GM03348 (cell line): ENCODE measurements around the gene MRPL38.

Experiments used
- DNase-seq: peaks from one replicate; pipeline ENCODE4 v3.0.0; 2012; ENCODE audit warnings: low spot score

The MRPL38 gene

DNA sequence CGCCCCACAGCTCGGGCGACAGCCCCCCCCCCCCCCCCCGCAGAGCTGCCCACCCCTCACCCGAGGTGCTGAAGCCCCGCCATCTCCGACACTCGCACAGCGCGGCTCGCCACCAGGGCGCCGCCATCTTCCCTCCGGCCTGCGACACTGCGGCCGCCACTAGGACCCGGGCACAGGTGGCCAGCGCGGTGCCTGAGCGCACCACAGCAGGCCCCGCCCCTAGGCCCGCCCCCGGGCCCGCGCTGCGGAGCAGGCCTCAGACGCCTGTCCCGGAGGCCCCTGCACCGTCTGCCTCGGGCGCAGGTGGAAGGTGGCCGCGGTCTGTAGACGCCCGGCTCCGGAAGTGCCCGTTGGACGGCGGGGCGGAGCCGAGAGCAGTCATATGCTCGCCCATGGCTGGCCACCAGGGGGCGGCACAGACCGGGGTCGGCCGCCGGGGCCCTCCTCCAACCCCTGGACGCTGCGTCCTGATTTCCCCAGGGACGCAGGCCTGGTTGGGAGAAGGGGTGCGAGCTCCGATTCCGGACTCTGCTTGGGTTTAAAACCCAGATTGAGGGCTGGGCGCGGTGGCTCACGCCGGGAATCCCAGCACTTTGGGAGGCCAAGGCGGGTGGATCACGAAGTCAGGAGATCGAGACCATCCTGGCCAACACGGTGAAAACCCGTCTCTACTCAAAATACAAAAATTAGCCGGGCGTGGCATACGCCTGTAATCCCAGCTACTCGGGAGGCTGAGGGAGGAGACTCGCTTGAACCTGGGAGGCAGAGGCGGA, at the start of gene MRPL38:
MRPL38 (minus strand) TSS at position 136 of the 773 bp plus-strand sequence; CDS start at position 127, 9 bp downstream.
- DNase-seq: peak; percentile 97

DNA sequence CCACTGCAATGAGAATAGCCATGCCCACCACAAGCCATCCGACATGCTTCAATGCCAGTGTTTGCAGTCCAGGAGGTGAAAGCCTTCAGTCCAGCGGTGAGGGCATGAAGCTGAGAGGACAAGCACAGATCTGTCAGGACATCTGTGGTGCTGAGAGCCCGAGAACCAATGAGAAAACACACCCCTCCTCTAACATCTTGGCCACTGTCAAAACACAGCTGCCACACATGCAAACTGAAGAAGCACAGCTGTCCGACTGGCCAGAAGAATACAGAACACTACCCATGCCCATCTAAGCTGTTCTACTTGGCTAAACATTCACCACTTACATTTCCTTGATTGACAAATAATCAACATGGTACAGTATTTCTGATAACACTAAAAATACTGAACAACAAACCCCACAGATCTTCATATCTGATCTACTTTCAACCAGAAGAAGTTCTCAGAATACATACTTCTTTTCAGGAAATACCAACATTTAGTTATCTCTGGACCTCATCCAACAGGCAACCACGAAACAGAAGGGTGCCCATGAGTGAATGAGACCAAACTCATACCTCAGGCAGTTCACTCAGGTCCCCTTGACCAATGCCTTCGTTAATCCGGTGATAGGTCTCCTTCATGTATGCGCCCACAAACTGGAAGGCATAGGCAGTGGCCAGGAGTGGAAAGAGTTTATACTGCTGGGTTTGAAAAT, 46.3 kb upstream of the MRPL38 start:
- DNase-seq: no peak

DNA sequence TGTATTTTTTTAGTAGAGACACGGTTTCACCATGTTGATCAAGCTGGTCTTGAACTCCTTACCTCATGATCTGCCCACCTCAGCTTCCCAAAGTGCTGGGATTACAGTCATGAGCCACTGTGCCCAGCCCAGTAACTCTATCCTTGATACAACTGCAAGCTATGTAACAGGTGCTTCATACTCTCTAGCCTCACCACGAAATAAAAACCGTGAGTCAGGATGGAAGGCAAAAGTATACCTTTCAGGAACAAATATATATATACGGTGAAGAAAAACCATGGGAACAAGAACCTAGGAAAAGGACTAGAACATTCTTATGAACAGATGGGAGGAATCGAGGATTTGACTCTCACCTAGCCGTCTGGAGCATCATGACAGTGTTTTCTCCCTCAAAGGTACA, 45.7 kb upstream of the MRPL38 start:
- no peak for DNase-seq

DNA sequence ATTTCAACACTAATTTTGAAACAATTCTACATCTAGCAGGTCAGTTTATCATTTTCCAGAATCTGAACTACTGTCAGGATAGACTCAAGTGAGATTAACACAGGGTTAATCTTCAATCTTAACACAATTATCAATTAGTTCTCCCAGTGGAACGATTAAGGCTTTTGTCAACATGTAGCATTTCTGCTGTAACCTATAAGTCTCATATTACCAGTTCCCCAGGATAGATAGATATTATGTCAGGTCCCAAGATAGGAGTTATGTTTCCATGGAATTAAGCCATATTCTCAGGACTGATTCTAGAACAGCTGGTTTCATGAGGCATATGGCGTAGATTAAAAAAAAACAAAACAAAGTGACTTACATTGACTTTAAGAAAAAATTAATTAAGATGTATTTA, 40.5 kb upstream of the MRPL38 start:
- DNase-seq: no peak

DNA sequence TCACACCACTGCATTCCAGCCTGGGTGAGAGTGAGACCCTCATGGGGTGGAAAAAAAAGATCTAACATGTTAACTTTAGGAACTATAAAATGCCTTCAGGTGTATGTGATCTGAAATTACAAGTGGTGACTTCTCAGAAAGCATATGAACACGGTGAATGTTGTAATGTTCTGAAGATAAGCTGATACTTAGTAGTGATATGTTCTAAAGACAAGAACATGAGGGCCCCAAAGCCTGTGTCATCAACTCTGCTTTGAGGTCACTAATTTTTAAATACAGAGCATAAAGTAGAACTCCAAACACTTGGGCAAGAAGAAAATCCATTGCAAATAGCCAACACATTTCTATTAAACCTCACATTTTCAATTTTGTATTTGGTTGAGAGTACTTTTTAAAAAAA, 38.8 kb upstream of the MRPL38 start:
- DNase-seq: no peak

DNA sequence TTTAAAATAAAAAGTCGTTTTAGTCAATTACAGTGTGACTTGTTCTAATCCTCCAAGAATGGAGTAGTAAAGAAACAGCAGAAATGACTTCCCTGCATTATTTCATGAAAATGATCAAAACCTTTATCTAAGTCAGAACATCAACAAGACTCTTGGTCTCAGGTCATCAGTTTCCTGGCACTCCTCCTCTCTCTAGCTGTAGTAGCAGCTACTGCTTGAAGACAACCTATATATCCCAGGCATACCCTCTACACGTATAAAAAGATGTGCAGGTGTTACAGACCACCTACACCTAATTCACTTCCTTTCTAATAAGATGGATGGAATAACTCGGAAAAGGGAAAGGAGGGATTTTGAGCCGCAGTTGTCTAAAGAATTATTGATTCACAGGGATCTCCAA, 37.8 kb upstream of the MRPL38 start:
- DNase-seq: no peak

DNA sequence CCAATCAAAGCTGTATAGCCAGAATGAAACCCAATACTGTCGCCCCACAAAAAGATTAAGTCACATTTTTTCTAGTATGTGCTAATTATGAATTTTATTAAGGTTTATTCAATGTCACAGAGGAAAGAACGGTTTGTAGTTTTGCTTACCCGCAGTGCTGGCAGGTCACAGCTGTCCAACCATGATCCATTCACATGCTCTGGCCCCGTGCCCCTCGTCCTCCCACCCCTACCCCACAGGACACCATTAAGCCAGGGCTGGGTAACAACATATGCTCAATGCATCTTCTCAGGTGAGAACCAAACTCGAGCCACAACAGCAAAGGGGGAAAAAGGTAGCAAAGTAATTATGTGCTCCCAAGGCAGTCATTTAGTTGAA, 36.7 kb upstream of the MRPL38 start:
- DNase-seq: no peak

DNA sequence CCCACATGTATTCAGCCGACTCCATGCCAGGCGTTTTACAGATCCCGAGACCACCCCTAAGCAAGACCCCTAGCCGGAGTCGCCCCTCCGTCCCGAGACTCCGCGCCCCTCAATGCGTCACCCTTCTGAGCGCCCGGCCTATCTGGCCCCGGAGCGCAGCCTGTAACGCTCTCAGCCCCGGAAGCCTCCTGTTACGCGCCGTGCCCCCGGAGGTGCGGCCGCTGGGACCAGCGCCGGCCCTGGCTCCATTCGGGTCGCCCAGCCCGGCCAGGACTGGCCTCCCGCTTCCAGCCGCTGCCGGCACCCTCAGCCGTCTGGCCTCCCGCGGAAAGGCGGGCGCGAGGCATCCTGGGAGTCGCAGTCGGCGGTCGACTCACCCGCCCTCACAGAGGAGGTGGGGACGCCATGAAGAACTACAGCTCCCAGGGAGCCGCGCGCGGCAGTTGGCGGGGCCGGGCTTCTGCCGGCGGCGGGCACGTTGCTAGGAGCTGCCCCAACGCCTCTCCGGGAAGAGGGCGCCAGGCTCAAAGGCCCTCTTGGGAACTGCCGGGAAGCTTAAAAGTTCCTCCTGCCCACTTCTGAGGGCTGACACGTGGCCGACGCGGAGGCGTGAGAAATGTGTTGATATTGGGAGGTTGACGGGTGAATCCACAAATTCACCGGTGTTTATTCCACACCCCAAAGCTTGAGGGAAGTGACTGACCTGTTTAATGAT, 36.2 kb upstream of the MRPL38 start, which contains the start of gene FBF1:
FBF1 (minus strand) TSS at position 316 of the 715 bp plus-strand sequence. CDS start 2,893 bp downstream, outside the sequence.
- peak; percentile 98 for DNase-seq

DNA sequence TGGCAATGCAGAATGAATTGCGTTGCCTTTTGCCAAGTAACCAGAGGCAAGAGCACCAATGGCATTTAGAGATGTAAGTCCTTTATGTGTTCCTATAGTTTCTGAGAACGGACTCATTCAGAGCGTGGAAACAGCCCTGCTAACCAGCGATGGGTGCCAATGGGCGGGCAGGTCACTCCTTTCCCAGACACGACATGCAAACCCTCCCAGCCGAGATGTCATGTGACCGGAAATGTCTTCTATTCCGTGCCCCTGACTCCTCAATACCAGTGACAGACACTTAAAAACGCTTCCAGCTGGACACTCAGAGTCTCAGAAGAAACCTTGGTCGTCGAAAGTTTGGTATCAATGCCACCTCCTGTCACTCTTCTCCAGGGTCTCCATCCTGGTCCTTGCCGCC, 33.0 kb upstream of the MRPL38 start:
- no peak for DNase-seq

DNA sequence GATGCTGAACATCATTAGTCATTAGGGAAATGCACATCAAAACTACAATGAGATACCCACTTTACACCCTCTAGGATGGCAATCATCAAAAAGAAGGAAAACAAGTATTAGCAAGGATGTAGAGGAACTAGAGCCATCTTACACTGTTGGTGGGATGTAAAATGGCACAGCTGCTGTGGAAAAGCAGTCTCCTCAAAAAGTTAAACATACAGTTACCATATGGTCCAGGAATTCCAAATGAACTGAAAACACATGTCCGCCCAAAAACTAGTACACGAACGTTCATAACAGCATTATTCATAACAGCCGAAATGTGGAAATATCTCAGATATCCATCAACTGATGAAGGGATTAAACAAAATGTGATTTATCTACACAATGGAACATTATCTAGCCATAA, 29.1 kb upstream of the MRPL38 start:
- no peak for DNase-seq

DNA sequence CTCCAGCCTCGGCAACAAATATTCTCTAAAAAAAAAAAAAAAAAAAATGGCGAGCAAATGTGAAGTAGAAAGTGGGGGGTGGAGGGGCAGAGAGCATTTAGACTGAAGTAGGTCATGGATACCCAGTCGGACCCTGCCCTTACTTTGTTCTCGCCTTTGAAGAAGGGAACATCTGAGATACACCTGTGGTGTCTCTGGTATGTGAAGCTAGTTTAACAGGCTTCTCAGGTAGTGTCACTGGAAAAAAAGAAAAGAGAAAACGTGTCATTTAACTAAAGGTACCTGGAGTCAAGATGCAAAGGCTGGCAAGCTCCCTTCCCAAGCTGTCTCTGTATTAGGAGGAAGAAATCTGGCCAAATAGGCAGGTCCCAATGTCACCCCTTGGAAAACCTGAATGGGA, 28.2 kb upstream of the MRPL38 start:
- no peak for DNase-seq

DNA sequence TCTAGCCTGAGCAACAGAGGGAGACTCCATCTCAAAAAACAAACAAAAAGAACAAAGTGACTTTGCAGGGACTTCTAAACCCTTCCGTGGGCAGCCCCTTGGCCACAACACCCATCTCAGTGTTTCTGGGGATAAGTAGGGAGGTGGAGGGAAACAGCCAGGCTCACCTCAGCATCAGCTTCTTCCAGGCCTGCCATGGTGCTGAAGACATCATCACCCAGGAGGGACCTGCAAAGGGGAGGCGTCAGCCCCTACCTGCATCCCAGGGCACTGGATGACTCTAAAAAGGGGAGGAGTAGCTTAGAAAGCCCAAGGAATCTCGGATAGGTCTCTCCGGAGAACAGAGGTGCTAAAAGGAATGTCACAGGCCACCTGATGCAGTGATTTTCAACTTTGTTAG, 26.4 kb upstream of the MRPL38 start:
- DNase-seq: no peak

DNA sequence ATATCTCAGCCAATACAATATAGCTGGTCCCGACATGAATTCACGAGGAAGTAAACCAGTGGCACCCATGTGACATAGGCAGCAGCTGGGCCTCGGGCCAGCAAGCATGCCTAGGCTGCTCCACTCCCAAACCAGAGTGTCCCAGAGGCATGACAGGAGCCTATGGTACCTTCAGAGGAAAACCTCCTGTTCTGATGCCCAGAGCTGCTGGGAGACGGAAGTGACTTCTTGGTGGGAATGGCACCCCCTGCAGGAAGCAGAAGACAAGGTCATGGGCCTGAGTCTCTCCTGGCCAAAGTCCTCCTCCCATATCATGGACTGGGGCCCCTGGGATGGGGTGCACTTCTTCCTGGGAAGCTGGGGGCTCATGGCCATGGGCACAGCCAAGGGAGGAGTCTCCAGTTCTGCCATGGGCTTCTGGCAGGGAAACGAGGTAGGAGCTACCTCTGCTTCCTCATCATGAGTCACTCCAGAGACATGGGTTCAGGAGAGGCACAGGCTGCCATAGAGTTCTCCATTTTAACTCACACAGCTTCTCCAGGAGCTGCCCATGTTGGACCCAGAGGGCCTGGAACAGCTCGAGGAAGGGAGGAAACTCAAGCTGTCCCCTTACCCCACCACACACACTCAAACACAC, 22.7 kb upstream of the MRPL38 start:
- DNase-seq: peak; percentile 33

DNA sequence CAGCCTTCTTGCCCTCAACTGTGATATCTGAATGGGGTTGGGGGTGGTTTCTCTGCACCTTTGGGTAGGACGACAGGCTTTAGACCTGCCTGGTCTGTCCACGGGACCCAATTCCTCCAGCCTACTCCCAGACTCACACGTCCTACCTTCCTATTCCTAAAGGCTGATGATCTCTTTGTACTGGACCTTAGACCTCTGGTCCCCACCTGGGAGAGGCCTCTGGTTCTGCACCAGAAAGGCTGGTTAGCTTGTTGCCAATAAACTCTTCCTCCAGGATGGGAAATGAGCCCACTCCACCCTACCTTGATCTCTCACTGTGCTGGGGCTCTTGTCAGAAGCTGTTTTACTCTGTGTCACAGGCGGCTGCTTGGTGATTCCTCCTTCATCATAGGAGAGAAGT, 21.8 kb upstream of the MRPL38 start:
- no peak for DNase-seq

DNA sequence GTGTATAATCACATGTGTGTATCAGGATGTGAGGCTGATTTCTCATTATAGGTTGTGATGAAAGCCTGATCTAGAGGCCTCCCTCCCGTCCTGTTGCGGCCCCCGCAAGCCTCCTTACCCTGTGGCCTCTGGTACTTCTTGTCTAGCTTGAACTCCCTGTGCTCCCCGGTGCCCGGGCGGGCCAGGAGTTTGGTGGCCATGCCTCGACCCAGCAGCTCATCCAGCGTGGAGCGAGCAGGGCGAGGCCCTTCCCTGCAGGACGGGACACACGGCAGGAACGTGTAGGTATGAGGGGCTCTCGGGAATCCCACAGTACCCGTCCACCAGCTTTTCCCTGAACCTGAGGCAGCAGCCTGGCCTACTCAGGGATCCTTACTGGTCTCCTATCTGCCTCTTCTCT, 21.2 kb upstream of the MRPL38 start:
- DNase-seq: no peak

DNA sequence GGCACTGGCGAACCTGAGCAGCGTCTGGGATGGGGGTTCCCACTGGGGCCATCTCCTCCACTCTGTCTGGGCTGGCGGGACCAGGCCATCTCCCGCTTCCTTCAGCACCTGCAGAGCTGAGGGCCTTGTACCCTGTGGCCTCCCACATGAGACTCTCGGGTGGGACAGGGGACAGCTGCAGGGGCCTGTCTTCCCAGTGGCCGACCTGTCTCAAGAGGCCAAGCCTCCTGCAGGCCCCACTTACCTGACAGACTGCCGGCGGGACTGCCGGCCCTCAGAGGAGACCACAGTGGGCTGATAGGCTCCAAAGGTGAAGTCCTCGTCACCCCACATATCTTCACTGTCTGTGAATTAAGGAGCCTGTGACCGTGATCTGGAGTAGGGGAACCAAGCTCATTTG, 20.4 kb upstream of the MRPL38 start:
- no peak for DNase-seq

DNA sequence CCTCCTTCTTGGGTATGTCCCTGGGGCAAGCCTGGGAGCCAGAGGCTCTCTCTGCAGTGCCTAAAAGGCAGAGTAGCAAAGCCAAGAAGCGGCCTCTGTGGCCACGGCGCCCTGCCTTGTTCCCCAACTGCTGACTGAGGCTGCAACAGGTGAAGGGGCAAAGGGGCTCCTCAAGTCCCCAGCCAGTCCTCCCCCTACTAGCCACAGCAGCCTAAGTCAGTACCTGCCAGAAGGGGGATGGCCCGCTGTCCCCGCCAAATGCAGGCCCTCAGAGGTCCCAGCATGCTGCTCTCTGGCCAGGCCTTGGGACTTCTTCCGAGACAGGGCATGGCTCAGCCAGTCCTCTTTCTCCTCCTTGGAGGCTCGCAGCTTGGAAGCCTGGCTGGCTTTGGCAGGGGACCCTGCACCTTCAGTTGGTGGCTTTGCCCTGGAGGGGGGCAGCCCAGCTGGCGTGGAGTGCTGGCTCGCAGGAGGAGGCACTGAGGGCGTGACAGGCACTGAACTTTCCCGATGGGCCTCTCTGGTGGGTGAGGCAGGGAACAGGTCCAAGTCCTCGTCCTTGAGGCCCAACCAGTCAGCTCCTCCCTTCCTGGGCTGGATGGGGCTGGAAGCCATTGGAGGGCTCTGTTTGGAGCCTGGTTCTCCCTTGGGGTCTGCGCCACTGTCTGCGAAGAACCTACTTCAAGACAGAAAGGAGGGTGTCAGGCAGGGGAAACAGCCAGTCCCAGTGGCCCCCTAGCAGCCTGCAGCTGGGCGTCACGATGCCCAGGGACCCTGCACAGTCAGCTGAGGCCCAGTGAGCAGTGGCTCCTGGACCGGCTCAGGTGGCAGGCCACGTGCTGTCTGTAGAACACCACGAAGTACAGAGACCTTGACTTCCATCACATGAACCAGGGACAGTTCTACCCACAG, 18.5 kb upstream of the MRPL38 start:
- no peak for DNase-seq

DNA sequence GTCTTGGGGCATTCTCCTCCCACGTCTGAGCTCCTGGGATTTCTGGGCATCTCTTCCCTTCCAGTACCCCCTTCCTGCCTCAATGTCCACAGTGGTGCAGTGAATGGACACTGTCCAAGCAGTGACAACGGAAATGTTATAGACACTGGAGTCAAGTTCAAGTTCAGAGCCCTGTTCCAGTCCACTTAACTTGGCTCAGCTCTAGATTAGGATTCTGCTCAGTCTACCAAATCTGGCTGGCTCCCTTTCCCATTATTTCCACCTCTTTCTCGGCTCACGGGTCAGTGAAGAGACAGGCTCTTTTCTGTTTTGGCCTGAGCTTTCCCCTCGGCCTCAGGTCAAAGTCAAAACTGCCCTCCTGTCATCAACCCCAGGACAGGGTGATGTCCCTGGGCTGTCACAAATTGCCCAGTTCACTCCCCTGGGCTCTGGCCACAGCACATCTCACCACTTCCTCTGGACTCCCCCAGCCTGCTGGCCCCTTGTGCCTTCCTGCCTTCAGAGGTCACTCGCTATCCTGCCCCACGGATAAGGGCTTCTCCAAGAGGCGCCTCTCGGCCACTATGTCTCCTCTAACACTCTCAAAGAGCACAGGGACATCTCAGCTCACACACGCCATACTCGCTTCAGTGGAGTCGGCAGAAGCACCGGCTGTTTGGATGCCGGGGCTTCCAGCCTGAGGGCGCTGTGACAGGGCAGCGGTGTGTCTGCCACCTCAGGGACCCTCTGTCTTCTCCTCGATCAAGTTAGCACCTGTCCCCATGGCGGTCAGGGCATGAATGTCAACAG, 17.7 kb upstream of the MRPL38 start:
- no peak for DNase-seq

DNA sequence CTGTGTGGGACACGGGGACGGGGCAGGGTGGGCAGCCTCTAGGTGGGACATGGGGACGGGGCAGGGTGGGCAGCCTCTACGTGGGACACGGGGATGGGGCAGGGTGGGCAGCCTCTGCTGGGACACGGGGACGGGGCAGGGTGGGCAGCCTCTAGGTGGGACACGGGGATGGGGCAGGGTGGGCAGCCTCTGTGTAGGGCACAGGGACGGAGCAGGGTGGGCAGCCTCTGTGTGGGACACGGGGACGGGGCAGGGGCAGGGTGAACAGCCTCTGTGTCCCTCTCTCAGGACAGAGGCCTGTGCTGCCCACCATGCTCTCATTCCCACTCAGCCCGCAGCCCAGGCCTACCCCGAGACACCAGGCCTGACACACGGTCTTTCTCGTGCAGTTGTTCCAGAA, 16.9 kb upstream of the MRPL38 start:
- no peak for DNase-seq

DNA sequence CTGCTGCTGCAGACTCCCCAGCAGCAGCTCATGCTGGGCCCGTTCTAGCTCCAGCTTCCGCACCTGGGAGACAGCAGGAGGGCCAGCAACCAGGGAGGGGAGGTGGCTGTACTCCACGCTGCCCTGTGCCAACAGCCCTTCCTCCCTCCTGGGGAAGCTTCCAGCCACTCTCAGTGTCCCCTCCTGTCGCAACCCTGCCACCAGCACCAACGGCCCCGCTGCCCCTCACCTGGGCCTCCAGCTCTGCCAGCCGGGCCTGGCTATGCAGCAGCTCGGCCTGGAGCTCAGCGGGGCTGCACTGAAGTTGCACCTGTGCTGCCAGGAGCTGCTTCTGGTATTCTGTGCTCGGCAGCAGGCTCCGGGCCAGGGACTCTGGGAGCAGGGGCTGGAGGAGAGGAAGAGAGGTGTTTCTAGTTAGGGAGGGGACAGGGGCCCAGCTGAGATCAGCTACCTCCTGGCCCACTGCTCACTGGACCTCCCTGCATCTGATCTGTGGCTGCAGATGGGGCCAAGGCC, 15.4 kb upstream of the MRPL38 start:
- no peak for DNase-seq
